ENCODE results near the gene AFF3. TPM values are rescaled to one million over a fixed set of nuclear protein-coding genes. Genes with fewer than 3 reads are reported as not detected.

AFF3 gene
- total and polyA plus RNA-seq, 2 of the 13 experiments (the other 11 are each of a cell fraction or from before 2014, with no cell fraction given): not detected

DNA sequence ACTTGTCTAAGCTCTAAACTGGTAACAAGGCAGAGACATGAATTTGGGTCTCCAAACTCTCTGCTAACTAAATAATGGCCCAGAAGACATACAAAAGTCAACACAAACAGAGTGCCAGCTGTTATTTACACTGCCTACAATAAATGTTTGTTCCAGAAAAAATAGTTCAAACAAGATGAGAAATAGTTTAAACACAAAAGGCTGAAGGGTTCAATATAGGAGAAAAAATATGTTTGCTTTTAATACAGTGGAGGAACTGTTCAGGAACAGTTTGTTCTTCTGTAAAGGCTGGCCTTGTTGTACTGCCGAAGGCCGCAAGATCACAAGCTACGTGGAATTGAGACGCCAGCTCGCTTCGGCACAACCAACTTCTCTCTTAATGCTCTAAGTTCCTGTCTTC is 74.6 kb downstream of the AFF3 start (continued):
- peak; percentile 94 for TF ChIP-seq ARID3A (IDR thresholded peaks at IDR 0.05; ENCODE audit: low read depth, low read length)
- TF ChIP-seq, protein P1, sequence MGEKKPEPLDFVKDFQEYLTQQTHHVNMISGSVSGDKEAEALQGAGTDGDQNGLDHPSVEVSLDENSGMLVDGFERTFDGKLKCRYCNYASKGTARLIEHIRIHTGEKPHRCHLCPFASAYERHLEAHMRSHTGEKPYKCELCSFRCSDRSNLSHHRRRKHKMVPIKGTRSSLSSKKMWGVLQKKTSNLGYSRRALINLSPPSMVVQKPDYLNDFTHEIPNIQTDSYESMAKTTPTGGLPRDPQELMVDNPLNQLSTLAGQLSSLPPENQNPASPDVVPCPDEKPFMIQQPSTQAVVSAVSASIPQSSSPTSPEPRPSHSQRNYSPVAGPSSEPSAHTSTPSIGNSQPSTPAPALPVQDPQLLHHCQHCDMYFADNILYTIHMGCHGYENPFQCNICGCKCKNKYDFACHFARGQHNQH (CRISPR knock-in tag; IDR thresholded peaks at IDR 0.05): peak; percentile 66; the same call in 1 of the 2 replicates
- TF ChIP-seq POGK (CRISPR knock-in tag; conservative IDR thresholded peaks at IDR 0.05): peak; percentile 51; the same call in 1 of the 2 replicates
- peak; percentile 67 to 94 for TF ChIP-seq EP300 (IDR thresholded peaks at IDR 0.05; ENCODE audit: low read depth in 2 of 2, low read length in 2 of 2)
- TF ChIP-seq EP300 (CRISPR knock-in tag; IDR thresholded peaks at IDR 0.05; ENCODE audit: borderline replicate concordance): peak; percentile 70; the same call in 1 of the 2 replicates
- peak; percentile 99 for TF ChIP-seq FOXA3 (CRISPR knock-in tag; IDR thresholded peaks at IDR 0.05)
- TF ChIP-seq FOXA1 (IDR thresholded peaks at IDR 0.05): peak; percentile 99
- TF ChIP-seq FOXA1 (CRISPR knock-in tag; IDR thresholded peaks at IDR 0.05): peak; percentile 96
- TF ChIP-seq SMARCC2 (IDR thresholded peaks at IDR 0.05): peak; percentile 44; the same call in 1 of the 2 replicates
- no peak for TF ChIP-seq ZNF124 (CRISPR knock-in tag; IDR thresholded peaks at IDR 0.05)
- peak; percentile 100 for TF ChIP-seq TBX3 (IDR thresholded peaks at IDR 0.05; ENCODE audit: borderline replicate concordance)
- no peak for TF ChIP-seq ZKSCAN5 (CRISPR knock-in tag; IDR thresholded peaks at IDR 0.05)
- TF ChIP-seq SALL2 (CRISPR knock-in tag; IDR thresholded peaks at IDR 0.05): no peak
- peak; percentile 58 for TF ChIP-seq MIER2 (CRISPR knock-in tag; IDR thresholded peaks at IDR 0.05)
- 0 out of 2 replicates have a peak, but pooled peaks have one; percentile 45 for TF ChIP-seq HOMEZ (CRISPR knock-in tag; IDR thresholded peaks at IDR 0.05; ENCODE audit: low read depth)
- TF ChIP-seq TFDP2 (CRISPR knock-in tag; IDR thresholded peaks at IDR 0.05): no peak
- peak; percentile 62 for TF ChIP-seq HNF4A (CRISPR knock-in tag; IDR thresholded peaks at IDR 0.05)
- TF ChIP-seq ZNF33A (CRISPR knock-in tag; IDR thresholded peaks at IDR 0.05; ENCODE audit: borderline replicate concordance): peak; percentile 63; the same call in 1 of the 2 replicates
- TF ChIP-seq ZNF816 (CRISPR knock-in tag; IDR thresholded peaks at IDR 0.05; ENCODE audit: borderline replicate concordance): peak; percentile 67; the same call in 1 of the 2 replicates
- no peak for TF ChIP-seq SP4 (CRISPR knock-in tag; IDR thresholded peaks at IDR 0.05)
- peak; percentile 42; the same call in 1 of the 2 replicates for TF ChIP-seq SIX4 (CRISPR knock-in tag; IDR thresholded peaks at IDR 0.05)

All from HepG2 (cell line).